Stimulated activated naive CD4-positive, alpha-beta T cell treated with Interleukin-2 at 50 U/mL for 16 hours (primary cell): Measurements from ENCODE around the gene ANKRD44.

Experiments
- DNase-seq: peaks from one replicate; lab custom pipeline; 2025; lab: John Stamatoyannopoulos, UW

Gene ANKRD44

GRCh38 chr2:196987649-196988364, 322.8 kb downstream of the ANKRD44 start:
- DNase-seq = no peak

GRCh38 chr2:196987298-196987648, 323.3 kb downstream of the ANKRD44 start:
- DNase-seq = no peak

GRCh38 chr2:196985511-196986183, 324.9 kb downstream of the ANKRD44 start:
- no peak for DNase-seq

- no peak for DNase-seq
Measured at GRCh38 chr2:196984903-196985302, 325.7 kb downstream of the ANKRD44 start.

- no peak for DNase-seq
Measured at GRCh38 chr2:196983934-196984333, 326.6 kb downstream of the ANKRD44 start.

GRCh38 chr2:196980473-196980872, 330.1 kb downstream of the ANKRD44 start:
- no peak for DNase-seq

GRCh38 chr2:196980001-196980400, 330.6 kb downstream of the ANKRD44 start:
- DNase-seq = no peak

GRCh38 chr2:196977507-196977906, 333.1 kb downstream of the ANKRD44 start:
- no peak for DNase-seq

- DNase-seq = no peak
Measured at GRCh38 chr2:196974970-196975369, 335.6 kb downstream of the ANKRD44 start.

- DNase-seq = no peak
Measured at GRCh38 chr2:196971574-196972279, 338.9 kb downstream of the ANKRD44 start.

- no peak for DNase-seq
Measured at GRCh38 chr2:196970099-196970498, 340.5 kb downstream of the ANKRD44 start.

- no peak for DNase-seq
Measured at GRCh38 chr2:196968516-196968915, 342.1 kb downstream of the ANKRD44 start.

- DNase-seq = no peak
Measured at GRCh38 chr2:196967775-196968174, 342.8 kb downstream of the ANKRD44 start.

GRCh38 chr2:196967116-196967515, 343.5 kb downstream of the ANKRD44 start:
- DNase-seq = no peak

- no peak for DNase-seq
Measured at GRCh38 chr2:196966061-196966460, 344.5 kb downstream of the ANKRD44 start.

GRCh38 chr2:196965651-196966050, 344.9 kb downstream of the ANKRD44 start:
- DNase-seq = no peak

- DNase-seq = no peak
Measured at GRCh38 chr2:196963961-196964360, 346.6 kb downstream of the ANKRD44 start.

GRCh38 chr2:196963043-196963442, 347.5 kb downstream of the ANKRD44 start:
- no peak for DNase-seq

GRCh38 chr2:196962325-196962724, 348.3 kb downstream of the ANKRD44 start:
- no peak for DNase-seq

- no peak for DNase-seq
Measured at GRCh38 chr2:196961889-196962288, 348.7 kb downstream of the ANKRD44 start.

- DNase-seq = no peak
Measured at GRCh38 chr2:196959734-196960338, 350.7 kb downstream of the ANKRD44 start.

GRCh38 chr2:196959281-196959680, 351.3 kb downstream of the ANKRD44 start:
- no peak for DNase-seq
